Endothelial cell (in vitro differentiated cells): Measurements from ENCODE around the gene DCXR. TPM values are rescaled to one million over a fixed set of nuclear protein-coding genes. Genes with fewer than 3 reads are reported as not detected.

Experiments
- DNase-seq: peaks from one replicate; pipeline ENCODE4 v3.0.0; 2021; ENCODE audit warnings: low spot score
- H3K27ac Mint-ChIP-seq: one replicate; pipeline ENCODE4 v1.8.0; 2021; ENCODE audit warnings: mixed read lengths, inconsistent platforms; ENCODE audit not compliant: unreplicated experiment
- H3K27me3 Mint-ChIP-seq: one replicate; pipeline ENCODE4 v1.8.0; 2021; ENCODE audit warnings: mild to moderate bottlenecking, moderate library complexity, mixed read lengths, inconsistent platforms; ENCODE audit not compliant: unreplicated experiment
- H3K36me3 Mint-ChIP-seq: one replicate; pipeline ENCODE4 v1.8.0; 2021; ENCODE audit warnings: mild to moderate bottlenecking, low read depth, mixed read lengths, inconsistent platforms; ENCODE audit not compliant: unreplicated experiment
- H3K4me1 Mint-ChIP-seq: one replicate; pipeline ENCODE4 v1.8.0; 2021; ENCODE audit warnings: mild to moderate bottlenecking, mixed read lengths, inconsistent platforms; ENCODE audit not compliant: unreplicated experiment
- H3K4me3 Mint-ChIP-seq: one replicate; pipeline ENCODE4 v1.8.0; 2021; ENCODE audit warnings: mild to moderate bottlenecking, mixed read lengths, inconsistent platforms; ENCODE audit not compliant: unreplicated experiment
- H3K9me3 Mint-ChIP-seq: one replicate; pipeline ENCODE4 v1.8.0; 2021; ENCODE audit warnings: mixed read lengths, inconsistent platforms; ENCODE audit not compliant: unreplicated experiment
- total RNA-seq: library from RNA; stranded (reverse); fragmentation: NEBNext Ultra II Directional; extraction: Animal tissue kit (Norgen Biotek cat#: 25700); gene quantifications from one replicate; pipeline ENCODE4 v1.2.1, GENCODE V29; 2021; ENCODE audit not compliant: unreplicated experiment
- TF ChIP-seq, protein P1 (sequence below): fragments of 200-600 bp; sonication (generic); IDR thresholded peaks from one replicate; pipeline ENCODE4 v1.5.0; 2021; ENCODE audit warnings: antibody characterized with exemption; ENCODE audit not compliant: unreplicated experiment

Gene DCXR
- total RNA-seq, 1 donor from 2014 or later: 30.8 TPM

DNA sequence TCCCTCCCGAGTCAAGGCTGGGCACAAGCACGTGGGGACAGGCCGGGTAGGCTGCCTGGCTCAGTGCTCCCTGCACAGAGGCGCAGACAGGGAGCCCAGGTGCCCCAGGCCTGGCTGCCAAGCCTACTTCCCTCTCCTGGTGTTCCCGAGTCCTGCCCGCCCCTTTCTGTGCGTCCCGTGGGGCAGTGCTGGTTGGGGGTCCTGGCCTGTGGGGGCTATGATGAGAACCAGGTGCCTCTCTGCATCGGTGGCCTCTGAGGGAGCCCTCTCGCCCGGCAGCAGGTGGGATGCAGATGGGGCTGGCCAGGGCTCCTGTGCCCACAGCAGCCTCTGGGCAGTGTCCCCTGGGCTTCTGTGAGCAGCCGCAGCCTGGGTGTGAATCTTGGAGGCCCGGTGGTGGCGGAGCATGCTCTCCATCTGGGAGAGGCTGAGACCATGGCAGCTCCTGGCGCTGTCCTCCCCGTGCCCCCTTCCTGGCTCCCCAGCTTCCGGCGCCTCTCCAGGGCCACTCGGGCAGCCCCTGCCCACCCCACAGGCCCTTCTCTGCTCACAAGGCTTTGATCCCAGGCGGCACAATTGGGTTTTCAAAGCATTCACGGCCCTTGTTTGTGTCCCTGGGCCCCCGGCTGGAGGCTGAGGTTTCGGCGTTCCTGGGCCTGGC is 22.1 kb downstream of the DCXR start:
- Mint-ChIP-seq H3K36me3 (peaks cover 4% of the 10 kb centered on the region), H3K9me3 (no peaks in the 10 kb centered on the region), H3K27me3 (peaks cover 2% of the 10 kb centered on the region), H3K4me3 (no peak overlapping the region), H3K4me1 (no peaks in the 10 kb centered on the region), H3K27ac (no peak overlapping the region)
- no peak for DNase-seq
- TF ChIP-seq, protein P1, sequence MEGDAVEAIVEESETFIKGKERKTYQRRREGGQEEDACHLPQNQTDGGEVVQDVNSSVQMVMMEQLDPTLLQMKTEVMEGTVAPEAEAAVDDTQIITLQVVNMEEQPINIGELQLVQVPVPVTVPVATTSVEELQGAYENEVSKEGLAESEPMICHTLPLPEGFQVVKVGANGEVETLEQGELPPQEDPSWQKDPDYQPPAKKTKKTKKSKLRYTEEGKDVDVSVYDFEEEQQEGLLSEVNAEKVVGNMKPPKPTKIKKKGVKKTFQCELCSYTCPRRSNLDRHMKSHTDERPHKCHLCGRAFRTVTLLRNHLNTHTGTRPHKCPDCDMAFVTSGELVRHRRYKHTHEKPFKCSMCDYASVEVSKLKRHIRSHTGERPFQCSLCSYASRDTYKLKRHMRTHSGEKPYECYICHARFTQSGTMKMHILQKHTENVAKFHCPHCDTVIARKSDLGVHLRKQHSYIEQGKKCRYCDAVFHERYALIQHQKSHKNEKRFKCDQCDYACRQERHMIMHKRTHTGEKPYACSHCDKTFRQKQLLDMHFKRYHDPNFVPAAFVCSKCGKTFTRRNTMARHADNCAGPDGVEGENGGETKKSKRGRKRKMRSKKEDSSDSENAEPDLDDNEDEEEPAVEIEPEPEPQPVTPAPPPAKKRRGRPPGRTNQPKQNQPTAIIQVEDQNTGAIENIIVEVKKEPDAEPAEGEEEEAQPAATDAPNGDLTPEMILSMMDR: no peak

DNA sequence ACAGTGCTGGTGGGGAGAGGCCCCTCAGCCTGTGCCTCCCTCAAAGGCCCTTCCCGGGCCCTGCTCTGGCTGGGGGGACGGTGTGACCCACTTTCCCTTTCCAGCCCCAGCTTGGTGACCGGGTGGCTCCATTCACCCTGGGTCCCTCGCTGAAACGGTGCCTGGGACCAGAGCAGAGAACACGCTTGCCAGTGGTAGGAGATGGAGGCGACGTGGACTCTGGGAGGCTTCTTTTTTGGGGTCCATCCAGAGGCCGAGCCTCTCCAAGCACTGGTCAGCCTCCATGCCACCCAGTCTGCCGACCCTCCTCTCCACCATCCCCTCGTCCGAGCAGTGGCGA is 22.6 kb downstream of the DCXR start:
- DNase-seq: no peak
- TF ChIP-seq, protein P1: no peak
- peaks cover 4% of the 10 kb centered on the region for H3K36me3 Mint-ChIP-seq
- H3K4me1 Mint-ChIP-seq: no peaks in the 10 kb centered on the region
- H3K4me3 Mint-ChIP-seq: no peak overlapping the region
- H3K9me3 Mint-ChIP-seq: no peaks in the 10 kb centered on the region
- H3K27ac Mint-ChIP-seq: no peak overlapping the region
- H3K27me3 Mint-ChIP-seq: peaks cover 2% of the 10 kb centered on the region

DNA sequence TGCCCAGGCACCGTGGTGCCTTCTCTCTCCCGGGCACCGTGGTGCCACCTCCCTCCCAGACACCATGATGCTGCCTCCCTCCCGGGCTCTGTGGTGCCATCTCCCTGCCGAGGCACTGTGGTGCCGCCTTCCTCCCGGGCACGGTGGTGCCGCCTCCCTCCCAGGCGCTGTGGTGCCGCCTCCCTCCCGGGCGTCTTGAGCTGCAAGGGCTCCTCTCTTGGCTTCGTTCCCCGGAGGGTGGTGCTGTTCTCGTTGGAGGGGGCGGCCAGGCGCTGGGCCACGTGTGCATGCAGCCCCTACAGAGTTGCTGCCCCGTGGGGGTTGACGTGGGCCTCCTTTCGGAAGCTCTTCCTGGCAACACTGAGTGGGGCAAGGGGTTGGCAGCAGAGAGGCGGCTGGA is 23.1 kb downstream of the DCXR start:
- Mint-ChIP-seq H3K9me3 (no peaks in the 10 kb centered on the region), H3K27ac (no peak overlapping the region), H3K4me1 (no peaks in the 10 kb centered on the region), H3K4me3 (no peak overlapping the region), H3K27me3 (peaks cover 4% of the 10 kb centered on the region), H3K36me3 (peaks cover 4% of the 10 kb centered on the region)
- TF ChIP-seq, protein P1: no peak
- DNase-seq: no peak

DNA sequence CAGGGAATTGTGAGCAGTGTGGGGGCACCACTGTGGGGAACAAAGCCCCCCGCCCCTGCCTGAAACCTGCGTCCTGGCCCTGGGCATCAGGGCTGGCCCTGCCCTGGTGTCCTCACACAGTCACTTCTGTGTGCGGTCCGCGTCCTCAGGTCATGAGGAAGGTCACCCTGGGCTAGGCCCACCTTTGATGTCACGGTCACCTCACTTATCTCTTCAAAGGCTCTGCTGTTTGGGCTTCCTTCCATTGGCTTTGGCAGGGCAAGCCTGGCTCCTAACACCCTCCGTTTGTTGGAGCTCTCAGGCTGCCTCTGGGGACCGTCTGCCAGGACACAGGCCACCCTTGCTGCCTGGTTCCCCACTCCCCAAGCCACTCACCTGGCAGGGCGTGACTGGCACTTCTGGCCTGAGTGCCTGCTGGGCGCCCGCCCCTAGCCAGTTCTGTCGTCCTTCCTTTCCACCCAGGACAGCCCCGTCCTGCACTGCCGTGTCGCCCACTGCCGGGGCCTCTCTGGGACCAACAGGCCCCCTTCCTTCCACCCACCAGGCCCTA is 23.6 kb downstream of the DCXR start:
- no peak overlapping the region for H3K27ac Mint-ChIP-seq
- TF ChIP-seq, protein P1: no peak
- peaks cover 4% of the 10 kb centered on the region for H3K27me3 Mint-ChIP-seq
- H3K36me3 Mint-ChIP-seq: peaks cover 4% of the 10 kb centered on the region
- H3K9me3 Mint-ChIP-seq: no peaks in the 10 kb centered on the region
- DNase-seq: no peak
- no peaks in the 10 kb centered on the region for H3K4me1 Mint-ChIP-seq
- H3K4me3 Mint-ChIP-seq: no peak overlapping the region

DNA sequence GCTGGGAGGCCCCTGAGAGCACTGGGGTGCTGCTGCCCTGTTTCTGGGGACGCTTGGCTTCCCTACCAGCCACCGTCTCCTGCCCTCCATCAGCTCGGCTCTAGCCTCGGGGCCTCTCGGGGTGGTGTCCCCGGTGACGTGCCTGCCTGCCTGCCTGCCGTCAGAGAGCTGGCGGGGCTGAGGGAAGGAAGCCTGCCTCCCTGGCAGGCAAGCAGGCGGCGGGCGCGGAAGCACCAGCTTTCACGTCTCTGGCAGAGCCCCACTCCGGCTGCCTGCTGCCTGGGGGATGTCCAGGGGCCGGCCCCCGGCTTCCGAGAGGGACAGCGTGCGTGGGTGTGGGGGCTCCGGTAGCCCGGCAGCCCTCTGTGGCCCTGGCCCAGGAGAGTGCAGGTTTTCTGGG is 24.2 kb downstream of the DCXR start:
- no peak for DNase-seq
- Mint-ChIP-seq H3K9me3 (no peaks in the 10 kb centered on the region), H3K27me3 (peaks cover 2% of the 10 kb centered on the region), H3K27ac (no peak overlapping the region), H3K36me3 (no peaks in the 10 kb centered on the region), H3K4me1 (no peaks in the 10 kb centered on the region), H3K4me3 (no peak overlapping the region)
- TF ChIP-seq, protein P1: no peak
